GM20000 (cell line): Measurements from ENCODE around the gene CDH13.

Experiments used
- DNase-seq: peaks from one replicate; pipeline ENCODE4 v3.0.0; 2012; ENCODE audit warnings: low spot score
- TF ChIP-seq, protein P1 (sequence below): IDR thresholded peaks from 2 replicates; pipeline ENCODE4 v1.5.1; 2012; ENCODE audit warnings: mild to moderate bottlenecking, control low read depth; ENCODE audit errors: extremely low read depth, missing control alignments

CDH13 gene

DNA sequence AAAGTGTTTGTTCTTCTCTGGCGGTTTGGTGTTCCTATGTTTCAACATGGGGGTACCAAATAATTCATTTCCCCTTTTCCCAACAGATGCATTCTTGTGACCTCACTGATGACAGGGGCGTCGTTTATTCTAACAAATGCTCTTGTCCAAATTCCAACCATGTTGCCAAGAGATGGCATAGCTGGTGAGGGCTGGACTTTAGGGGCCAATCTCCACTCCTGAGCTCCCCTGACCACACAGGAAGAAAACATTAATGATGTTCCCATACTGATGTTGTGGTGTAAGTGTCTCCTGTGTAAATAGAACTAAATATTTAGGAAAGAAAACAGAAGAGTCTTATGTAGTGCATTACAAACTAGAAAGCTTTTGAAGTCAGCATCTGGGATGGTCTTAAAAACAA is 431.6 kb downstream of the CDH13 start:
- TF ChIP-seq, protein P1, sequence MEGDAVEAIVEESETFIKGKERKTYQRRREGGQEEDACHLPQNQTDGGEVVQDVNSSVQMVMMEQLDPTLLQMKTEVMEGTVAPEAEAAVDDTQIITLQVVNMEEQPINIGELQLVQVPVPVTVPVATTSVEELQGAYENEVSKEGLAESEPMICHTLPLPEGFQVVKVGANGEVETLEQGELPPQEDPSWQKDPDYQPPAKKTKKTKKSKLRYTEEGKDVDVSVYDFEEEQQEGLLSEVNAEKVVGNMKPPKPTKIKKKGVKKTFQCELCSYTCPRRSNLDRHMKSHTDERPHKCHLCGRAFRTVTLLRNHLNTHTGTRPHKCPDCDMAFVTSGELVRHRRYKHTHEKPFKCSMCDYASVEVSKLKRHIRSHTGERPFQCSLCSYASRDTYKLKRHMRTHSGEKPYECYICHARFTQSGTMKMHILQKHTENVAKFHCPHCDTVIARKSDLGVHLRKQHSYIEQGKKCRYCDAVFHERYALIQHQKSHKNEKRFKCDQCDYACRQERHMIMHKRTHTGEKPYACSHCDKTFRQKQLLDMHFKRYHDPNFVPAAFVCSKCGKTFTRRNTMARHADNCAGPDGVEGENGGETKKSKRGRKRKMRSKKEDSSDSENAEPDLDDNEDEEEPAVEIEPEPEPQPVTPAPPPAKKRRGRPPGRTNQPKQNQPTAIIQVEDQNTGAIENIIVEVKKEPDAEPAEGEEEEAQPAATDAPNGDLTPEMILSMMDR, result no peak

DNA sequence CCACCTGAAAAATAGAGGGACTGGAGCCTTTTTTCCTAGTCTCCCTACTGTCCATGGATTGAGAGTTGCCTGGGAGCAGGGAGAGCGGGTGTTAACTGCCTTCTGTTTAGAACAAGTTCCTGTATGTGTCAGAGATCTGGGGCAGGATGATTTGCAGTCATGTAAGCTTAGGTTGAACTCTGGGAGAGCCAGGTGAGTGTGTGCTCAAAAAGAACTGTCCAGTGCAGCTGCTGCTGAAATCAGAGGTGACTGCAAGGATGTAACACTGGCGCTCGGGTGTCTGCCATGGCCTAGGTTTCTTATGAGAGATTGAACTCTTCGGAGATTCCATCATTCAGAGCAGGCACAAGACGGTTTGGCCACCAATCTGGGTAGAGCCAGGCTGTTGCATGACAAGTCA is 432.5 kb downstream of the CDH13 start:
- no peak for DNase-seq
- TF ChIP-seq, protein P1, result no peak

More for the DNA sequence above, 431.6 kb downstream of the CDH13 start:
- DNase-seq, result no peak

DNA sequence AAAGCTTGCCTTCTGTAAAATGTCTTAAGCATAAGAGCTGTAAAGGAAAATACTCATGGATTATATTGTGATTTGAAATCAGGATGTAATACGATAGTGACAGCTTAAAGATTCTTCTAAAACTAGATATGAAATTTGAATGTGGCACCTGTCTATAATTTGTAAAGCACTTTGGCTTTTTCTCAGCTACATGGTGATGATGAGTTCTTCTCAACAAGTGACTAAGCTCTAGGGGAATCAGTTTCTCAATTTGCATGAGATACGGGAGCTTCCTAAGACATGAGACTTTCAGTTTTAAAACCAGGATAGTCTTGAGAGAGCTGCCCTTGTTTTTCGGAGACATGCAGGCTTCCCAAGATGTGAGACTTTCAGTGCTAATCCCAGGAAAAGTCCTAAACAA is 439.2 kb downstream of the CDH13 start:
- DNase-seq, result no peak
- TF ChIP-seq, protein P1, result no peak

DNA sequence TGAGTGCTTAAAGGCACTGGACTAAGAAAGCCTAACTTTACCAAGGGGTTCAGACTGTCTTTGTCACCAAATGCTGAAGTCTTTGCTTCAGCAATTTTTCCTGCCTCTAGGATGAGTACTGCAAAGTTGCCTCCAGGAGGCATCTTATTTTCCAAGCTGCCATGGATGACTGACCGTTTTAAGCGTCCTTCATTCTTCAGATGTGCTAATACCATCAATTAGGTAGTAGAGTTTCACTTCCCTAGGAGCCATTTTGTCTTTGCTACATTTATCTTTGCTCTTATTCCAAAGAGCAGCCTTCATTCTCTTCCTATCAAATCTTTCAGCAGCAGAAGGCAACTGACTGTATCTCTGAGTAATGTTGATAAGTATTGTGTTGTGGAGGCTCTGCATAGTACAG is 440.1 kb downstream of the CDH13 start:
- DNase-seq, result no peak
- TF ChIP-seq, protein P1, result no peak

DNA sequence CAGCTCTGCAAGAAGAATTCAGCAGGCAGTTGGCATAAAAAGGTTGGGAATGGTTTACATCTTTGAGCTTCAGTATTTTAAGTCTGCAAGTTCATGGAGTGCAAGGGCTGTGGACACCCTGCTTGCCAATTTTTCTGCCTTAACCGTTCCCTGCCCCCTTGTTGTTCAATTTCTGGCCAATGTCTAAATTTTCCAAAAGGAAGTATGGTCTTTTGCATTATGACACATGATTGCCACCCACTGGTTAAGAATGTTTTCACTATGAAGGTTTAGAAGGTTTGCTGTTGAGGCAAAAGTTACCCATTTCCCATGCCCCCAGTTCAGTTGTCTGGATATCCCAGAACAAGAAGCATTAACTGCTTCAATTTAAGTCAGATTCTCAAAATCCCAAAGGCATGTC is 441.9 kb downstream of the CDH13 start:
- DNase-seq, result no peak
- TF ChIP-seq, protein P1, result no peak

DNA sequence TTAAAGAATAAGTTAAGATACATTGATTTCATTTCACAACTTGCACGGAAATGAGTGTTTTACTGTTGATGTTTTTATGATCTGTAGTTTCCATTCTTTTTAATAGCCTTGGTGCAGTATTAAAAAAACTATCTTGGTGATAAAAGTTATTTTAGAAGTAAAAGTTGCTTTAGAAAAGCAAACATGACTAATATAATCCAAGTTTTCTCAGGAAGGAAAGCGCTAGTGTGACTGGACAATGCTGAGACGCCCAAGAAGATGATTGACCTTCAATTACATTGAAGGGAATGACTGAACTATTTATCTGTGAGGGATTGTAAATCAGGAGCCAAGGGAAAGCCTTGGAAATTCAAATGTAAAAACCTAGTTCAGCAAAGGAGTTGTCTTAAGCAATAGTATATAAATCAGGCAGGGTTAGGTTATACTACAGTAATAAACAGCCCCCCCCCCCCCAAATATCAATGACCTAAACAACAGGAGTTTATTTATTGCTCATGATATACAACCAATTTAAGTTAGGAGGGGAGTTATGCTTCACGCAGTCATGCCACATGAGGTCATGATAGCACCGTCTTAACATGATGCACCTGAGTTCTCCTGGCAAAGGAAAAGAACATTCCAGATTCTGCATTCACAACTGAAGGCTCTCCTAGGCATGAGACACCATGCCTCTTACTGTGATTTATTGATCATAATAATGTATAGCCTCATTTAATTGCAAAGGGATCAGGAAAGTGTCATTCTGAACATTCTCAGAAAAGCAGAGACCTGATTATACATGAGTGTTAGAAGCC is 443.8 kb downstream of the CDH13 start:
- TF ChIP-seq, protein P1, result no peak
- DNase-seq, result no peak

DNA sequence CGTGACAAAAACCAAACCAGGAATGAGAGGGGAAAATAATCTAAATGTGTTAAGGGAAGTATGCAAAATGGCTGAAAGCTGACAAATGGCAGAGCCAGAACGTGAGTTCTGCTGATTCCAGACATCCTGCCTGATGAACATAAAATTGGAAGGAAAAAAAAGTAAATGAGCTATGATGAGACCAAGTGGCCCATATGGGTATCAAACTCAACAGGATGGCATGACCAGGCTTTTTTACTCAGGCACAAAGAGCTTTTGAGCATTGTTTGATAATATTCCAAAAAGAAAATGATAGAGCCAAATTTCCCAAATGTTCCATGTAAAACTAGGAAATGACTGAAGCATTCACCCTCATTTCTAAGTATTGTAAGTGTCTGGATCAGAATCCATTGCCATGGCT is 449.2 kb downstream of the CDH13 start:
- TF ChIP-seq, protein P1, result no peak
- no peak for DNase-seq
